Panc1 (cell line): ENCODE measurements around the gene TMEM117.

Experiments used
- CTCF ChIP-seq: fragments of 450-650 bp; IDR thresholded peaks from 2 replicates; pipeline ENCODE4 v1.5.1; 2017; ENCODE audit warnings: mild to moderate bottlenecking
- POLR2AphosphoS5 ChIP-seq: IDR thresholded peaks from 2 replicates; pipeline ENCODE4 v1.6.1; 2012; ENCODE audit warnings: mild to moderate bottlenecking, low read depth, low read length, moderate library complexity
- TCF7L2 ChIP-seq: IDR thresholded peaks from 2 replicates; pipeline ENCODE4 v1.6.1; 2011; ENCODE audit warnings: mild to moderate bottlenecking, low read depth, low read length, inconsistent platforms
- TF ChIP-seq, protein P1 (sequence below), 2 experiments: IDR thresholded peaks; 2 replicates each; pipeline ENCODE4 v1.6.1; 2011 to 2012; ENCODE audit warnings: low read depth in 2 of 2, control low read depth in 1 of 2, low read length in 1 of 2, mild to moderate bottlenecking in 1 of 2, moderate library complexity in 1 of 2; ENCODE audit not compliant: insufficient read depth in 1 of 2

DNA sequence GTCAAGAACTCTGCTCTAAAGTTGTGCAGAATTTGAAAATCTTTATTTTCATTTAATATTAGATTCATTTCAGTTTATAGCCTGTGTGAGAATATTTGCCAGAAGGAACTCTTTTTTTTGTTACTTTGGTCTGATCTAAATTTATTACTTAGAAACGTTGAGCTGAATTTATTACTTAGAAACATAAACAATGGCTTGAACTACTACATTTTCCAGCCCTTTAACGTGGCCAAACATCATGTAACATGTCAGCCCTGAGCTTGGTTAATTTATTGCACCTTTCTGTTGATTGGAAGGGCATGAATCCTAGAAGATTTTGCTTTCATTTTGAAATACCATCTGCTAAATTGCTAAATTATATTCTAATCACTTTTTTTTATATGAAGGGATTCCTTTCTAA lies 241.4 kb downstream of the TMEM117 start:
- TF ChIP-seq CTCF (no peak), TCF7L2 (no peak), POLR2AphosphoS5 (no peak)
- TF ChIP-seq, protein P1, sequence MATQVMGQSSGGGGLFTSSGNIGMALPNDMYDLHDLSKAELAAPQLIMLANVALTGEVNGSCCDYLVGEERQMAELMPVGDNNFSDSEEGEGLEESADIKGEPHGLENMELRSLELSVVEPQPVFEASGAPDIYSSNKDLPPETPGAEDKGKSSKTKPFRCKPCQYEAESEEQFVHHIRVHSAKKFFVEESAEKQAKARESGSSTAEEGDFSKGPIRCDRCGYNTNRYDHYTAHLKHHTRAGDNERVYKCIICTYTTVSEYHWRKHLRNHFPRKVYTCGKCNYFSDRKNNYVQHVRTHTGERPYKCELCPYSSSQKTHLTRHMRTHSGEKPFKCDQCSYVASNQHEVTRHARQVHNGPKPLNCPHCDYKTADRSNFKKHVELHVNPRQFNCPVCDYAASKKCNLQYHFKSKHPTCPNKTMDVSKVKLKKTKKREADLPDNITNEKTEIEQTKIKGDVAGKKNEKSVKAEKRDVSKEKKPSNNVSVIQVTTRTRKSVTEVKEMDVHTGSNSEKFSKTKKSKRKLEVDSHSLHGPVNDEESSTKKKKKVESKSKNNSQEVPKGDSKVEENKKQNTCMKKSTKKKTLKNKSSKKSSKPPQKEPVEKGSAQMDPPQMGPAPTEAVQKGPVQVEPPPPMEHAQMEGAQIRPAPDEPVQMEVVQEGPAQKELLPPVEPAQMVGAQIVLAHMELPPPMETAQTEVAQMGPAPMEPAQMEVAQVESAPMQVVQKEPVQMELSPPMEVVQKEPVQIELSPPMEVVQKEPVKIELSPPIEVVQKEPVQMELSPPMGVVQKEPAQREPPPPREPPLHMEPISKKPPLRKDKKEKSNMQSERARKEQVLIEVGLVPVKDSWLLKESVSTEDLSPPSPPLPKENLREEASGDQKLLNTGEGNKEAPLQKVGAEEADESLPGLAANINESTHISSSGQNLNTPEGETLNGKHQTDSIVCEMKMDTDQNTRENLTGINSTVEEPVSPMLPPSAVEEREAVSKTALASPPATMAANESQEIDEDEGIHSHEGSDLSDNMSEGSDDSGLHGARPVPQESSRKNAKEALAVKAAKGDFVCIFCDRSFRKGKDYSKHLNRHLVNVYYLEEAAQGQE (IDR thresholded peaks at IDR 0.05; ENCODE audit: insufficient read depth in 1 of 2, low read depth in 2 of 2, low read length in 1 of 2), result no peak
